H1 (cell line): ENCODE results near the gene TOR1A. TPM values are rescaled to one million over a fixed set of nuclear protein-coding genes. Genes with fewer than 3 reads are reported as not detected.

Source experiments
- RXRA ChIP-seq: IDR thresholded peaks from 2 replicates; pipeline ENCODE4 v1.6.1; 2011; ENCODE audit warnings: low read depth, mild to moderate bottlenecking, low read length, moderate library complexity; ENCODE audit not compliant: insufficient read depth
- polyA plus RNA-seq, 7 experiments: library from polyadenylated mRNA; depleted of rRNA in 3 of 7; stranded (reverse) in 5 of 7; unstranded in 2 of 7; fragments of >200 nt in 5 of 7; fragments of 200-250 nt in 2 of 7; gene quantifications; 1 replicate in 5 of 7; 2 replicates in 1 of 7; 4 replicates in 1 of 7; pipeline versions ENCODE4 v1.2.1 to v1.2.3, GENCODE V29; 2011 to 2013; ENCODE audit warnings: missing spikeins in 2 of 7, mixed read lengths in 2 of 7
- total RNA-seq: library from RNA; stranded (reverse); fragmentation: NEBNext Ultra II Directional; extraction: Animal tissue kit (Norgen Biotek cat#: 25700); gene quantifications from 2 replicates; pipeline ENCODE4 v1.2.1, GENCODE V29; 2021

TOR1A gene
- total and polyA plus RNA-seq, 2 of the 8 experiments (the other 6 are each of a cell fraction or from before 2014, with no cell fraction given) = 37.6 to 46.7 TPM

GRCh38 chr9:129768486-129768885 lies 55.5 kb downstream of the TOR1A start (continued):
- no peak for TF ChIP-seq RXRA
- TF ChIP-seq, all 59 proteins: peak for 0
